Right atrium auricular region (tissue), 2 donors: Measurements from ENCODE around the gene PIWIL1. TPM values are rescaled to one million over a fixed set of nuclear protein-coding genes. Genes with fewer than 3 reads are reported as not detected.

ENCODE experiments used
- DNase-seq: peaks from one replicate; pipeline ENCODE4 v3.0.0-alpha.2; 2019; ENCODE audit warnings: low spot score
- H3K27ac ChIP-seq, 2 donors: fragments of 200-600 bp; sonication (generic); 1 replicate in 1 of 2; 2 replicates in 1 of 2; pipeline ENCODE4 v1.5.1; 2016 to 2019
- H3K27me3 ChIP-seq, 2 donors: fragments of 200-600 bp; sonication (generic); one replicate each; pipeline versions ENCODE4 v1.5.1 to v1.6.0; 2017 to 2019
- H3K36me3 ChIP-seq: fragments of 200-600 bp; sonication (generic); one replicate; pipeline ENCODE4 v1.5.1; 2016
- H3K4me1 ChIP-seq, 2 donors: fragments of 200-600 bp; sonication (generic); one replicate each; pipeline versions ENCODE4 v1.5.1 to v1.6.0; 2017 to 2019
- H3K4me3 ChIP-seq, 2 donors: fragments of 200-600 bp; sonication (generic); 1 replicate in 1 of 2; 2 replicates in 1 of 2; pipeline ENCODE4 v1.5.1; 2017 to 2019; ENCODE audit warnings: mild to moderate bottlenecking in 1 of 2, moderate library complexity in 1 of 2
- H3K9me3 ChIP-seq, 2 donors: fragments of 200-600 bp; sonication (generic); one replicate each; pipeline ENCODE4 v1.5.1; 2019
- total RNA-seq, 2 donors: library from RNA; depleted of rRNA; stranded (reverse); fragments of >200 nt; gene quantifications; one replicate each; pipeline ENCODE4 v1.1.0, GENCODE V29; 2016
- TF ChIP-seq, protein P1 (sequence below), 2 donors: fragments of 200-600 bp; sonication (generic); IDR thresholded peaks; one replicate each; pipeline ENCODE4 v1.5.1; 2019; ENCODE audit warnings: antibody characterized with exemption in 2 of 2

Gene PIWIL1
- total RNA-seq, 2 donors from 2014 or later, result not detected

GRCh38 chr12:130375296-130376287 lies 37.9 kb downstream of the PIWIL1 start:
- no peak overlapping the region for H3K27ac ChIP-seq
- no peaks in the 10 kb centered on the region for H3K27me3 ChIP-seq
- no peaks in the 10 kb centered on the region for H3K36me3 ChIP-seq
- H3K9me3 ChIP-seq, result no peaks in the 10 kb centered on the region
- H3K4me1 ChIP-seq, result no peaks in the 10 kb centered on the region
- DNase-seq, result no peak
- TF ChIP-seq, protein P1, sequence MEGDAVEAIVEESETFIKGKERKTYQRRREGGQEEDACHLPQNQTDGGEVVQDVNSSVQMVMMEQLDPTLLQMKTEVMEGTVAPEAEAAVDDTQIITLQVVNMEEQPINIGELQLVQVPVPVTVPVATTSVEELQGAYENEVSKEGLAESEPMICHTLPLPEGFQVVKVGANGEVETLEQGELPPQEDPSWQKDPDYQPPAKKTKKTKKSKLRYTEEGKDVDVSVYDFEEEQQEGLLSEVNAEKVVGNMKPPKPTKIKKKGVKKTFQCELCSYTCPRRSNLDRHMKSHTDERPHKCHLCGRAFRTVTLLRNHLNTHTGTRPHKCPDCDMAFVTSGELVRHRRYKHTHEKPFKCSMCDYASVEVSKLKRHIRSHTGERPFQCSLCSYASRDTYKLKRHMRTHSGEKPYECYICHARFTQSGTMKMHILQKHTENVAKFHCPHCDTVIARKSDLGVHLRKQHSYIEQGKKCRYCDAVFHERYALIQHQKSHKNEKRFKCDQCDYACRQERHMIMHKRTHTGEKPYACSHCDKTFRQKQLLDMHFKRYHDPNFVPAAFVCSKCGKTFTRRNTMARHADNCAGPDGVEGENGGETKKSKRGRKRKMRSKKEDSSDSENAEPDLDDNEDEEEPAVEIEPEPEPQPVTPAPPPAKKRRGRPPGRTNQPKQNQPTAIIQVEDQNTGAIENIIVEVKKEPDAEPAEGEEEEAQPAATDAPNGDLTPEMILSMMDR (IDR thresholded peaks at IDR 0.05), result no peak
- no peak overlapping the region for H3K4me3 ChIP-seq

DNA sequence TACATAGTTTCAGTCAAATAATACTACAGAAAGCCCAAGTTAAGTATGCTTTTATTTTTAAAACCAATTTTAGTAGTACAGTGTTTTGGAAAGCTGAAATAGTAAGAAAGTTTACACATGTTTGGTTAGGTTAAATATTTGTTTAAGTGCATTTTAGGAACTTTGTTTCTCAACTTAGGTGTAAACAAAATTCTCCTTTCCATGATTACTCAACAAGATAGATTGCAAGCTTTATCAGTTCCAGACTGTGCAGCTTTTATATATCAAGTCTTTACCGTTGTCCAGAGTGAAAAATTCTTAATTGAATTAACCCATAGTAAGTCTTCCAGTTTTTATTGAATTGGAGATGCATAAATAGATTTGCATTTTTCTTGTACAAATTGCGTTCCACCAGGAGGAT lies 45.1 kb downstream of the PIWIL1 start:
- H3K27me3 ChIP-seq, result no peaks in the 10 kb centered on the region
- TF ChIP-seq, protein P1 (IDR thresholded peaks at IDR 0.05), result no peak
- H3K27ac ChIP-seq, result no peak overlapping the region
- H3K4me3 ChIP-seq, result no peak overlapping the region
- no peak for DNase-seq
- H3K36me3 ChIP-seq, result no peaks in the 10 kb centered on the region
- no peaks in the 10 kb centered on the region for H3K9me3 ChIP-seq
- no peaks in the 10 kb centered on the region for H3K4me1 ChIP-seq

GRCh38 chr12:130384234-130384633 lies 46.5 kb downstream of the PIWIL1 start:
- H3K27me3 ChIP-seq, result no peaks in the 10 kb centered on the region
- H3K4me3 ChIP-seq, result no peak overlapping the region
- H3K27ac ChIP-seq, result no peak overlapping the region
- no peaks in the 10 kb centered on the region for H3K9me3 ChIP-seq
- no peaks in the 10 kb centered on the region for H3K36me3 ChIP-seq
- DNase-seq, result no peak
- no peaks in the 10 kb centered on the region for H3K4me1 ChIP-seq
- TF ChIP-seq, protein P1 (IDR thresholded peaks at IDR 0.05), result no peak

DNA sequence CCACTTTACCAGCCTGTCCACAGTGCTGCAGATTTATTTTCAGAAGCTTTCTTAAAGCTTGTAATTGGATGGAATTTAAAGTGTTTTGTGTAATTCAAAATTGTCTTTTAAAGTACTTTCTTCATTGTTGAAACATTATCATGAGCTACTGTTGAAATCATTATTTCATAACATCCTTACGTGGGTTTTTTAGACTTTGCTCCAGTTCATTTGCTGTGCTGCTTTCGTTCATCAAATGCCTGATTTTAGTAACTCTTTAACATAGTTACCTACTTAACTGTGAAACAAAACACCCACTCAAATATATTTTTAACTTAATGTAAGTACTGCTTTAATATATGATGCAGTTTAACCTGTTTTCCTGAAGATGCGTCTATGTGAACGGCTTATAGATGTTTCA lies 47.5 kb downstream of the PIWIL1 start:
- no peak for DNase-seq
- Histone ChIP-seq H3K4me1 (no peaks in the 10 kb centered on the region), H3K9me3 (no peaks in the 10 kb centered on the region), H3K27me3 (no peaks in the 10 kb centered on the region), H3K27ac (no peak overlapping the region), H3K36me3 (no peaks in the 10 kb centered on the region), H3K4me3 (no peak overlapping the region)
- TF ChIP-seq, protein P1 (IDR thresholded peaks at IDR 0.05), result no peak

DNA sequence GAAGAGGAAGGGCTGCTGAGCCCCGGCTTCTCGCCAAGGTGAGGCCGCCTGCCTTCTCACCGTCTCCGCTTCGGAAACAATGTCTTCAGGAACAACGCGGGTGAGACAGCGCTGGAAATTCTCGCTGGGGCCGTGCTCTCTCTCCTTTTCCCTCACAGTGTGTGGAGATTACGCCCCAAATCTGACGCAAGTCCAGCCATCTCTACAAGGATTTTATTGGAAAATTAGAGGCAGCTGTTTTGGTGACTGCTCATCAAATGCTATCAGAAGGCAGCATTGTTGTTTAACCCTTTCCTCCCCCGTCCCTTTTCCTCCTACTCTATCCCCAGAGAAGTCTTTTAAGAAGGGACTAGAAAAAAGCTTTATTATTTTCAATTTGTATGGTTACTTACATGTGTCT lies 53.5 kb downstream of the PIWIL1 start:
- TF ChIP-seq, protein P1 (IDR thresholded peaks at IDR 0.05), result no peak
- Histone ChIP-seq H3K4me3 (no peak overlapping the region), H3K36me3 (no peaks in the 10 kb centered on the region), H3K27ac (no peak overlapping the region), H3K4me1 (no peaks in the 10 kb centered on the region), H3K9me3 (no peaks in the 10 kb centered on the region), H3K27me3 (no peaks in the 10 kb centered on the region)
- DNase-seq, result no peak
